GM12878 (cell line): ENCODE results near the gene CACNA2D3. TPM values are rescaled to one million over a fixed set of nuclear protein-coding genes. Genes with fewer than 3 reads are reported as not detected.

ENCODE experiments used
- ATAC-seq: fragments of 200-7000 bp; cut with Tn5 transposase; 3 replicates; pipeline ENCODE4 v1.9.1; 2020; ENCODE audit warnings: mild to moderate bottlenecking, moderate library complexity
- BruUV-seq: library from RNA; stranded (reverse); fragments of 400-500 nt; replicated peaks from 2 replicates; lab custom pipeline; 2021; lab: Mats Ljungman, UMichigan
- CTCF ChIA-PET: fragments of 300-600 bp; sonication (Branson Sonifier 250); formaldehyde crosslinking; extraction: SDS; loops from one replicate; lab custom pipeline; 2021; ENCODE audit warnings: inconsistent platforms; lab: Yijun Ruan, JAX
- POLR2A ChIA-PET: fragments of 350-600 bp; formaldehyde crosslinking; extraction: SDS; loops from one replicate; lab custom pipeline; 2021; ENCODE audit warnings: inconsistent platforms; lab: Charles Lee
- RAD21 ChIA-PET: fragments of 300-600 bp; sonication (Branson Sonifier 250); formaldehyde crosslinking; loops from one replicate; lab custom pipeline; 2023; ENCODE audit warnings: antibody characterized with exemption; ENCODE audit not compliant: unreplicated experiment; lab: Charles Lee
- SMC1A ChIA-PET: fragments of 300-600 bp; sonication (Branson Sonifier 250); formaldehyde crosslinking; loops from one replicate; lab custom pipeline; 2023; ENCODE audit not compliant: unreplicated experiment, uncharacterized antibody; lab: Charles Lee
- DNase-seq: peaks from one replicate; pipeline ENCODE4 v3.0.0-alpha.2; 2011; ENCODE audit warnings: low read depth, low spot score
- FAIRE-seq: peaks from 3 replicates; lab custom pipeline; 2011; peaks lifted over from hg19 to GRCh38; lab: Jason Lieb, UNC
- H2AFZ ChIP-seq: 2 replicates; pipeline ENCODE4 v1.6.0; 2011; ENCODE audit warnings: low read depth, low read length, control low read depth; ENCODE audit not compliant: control insufficient read depth
- H3K27ac ChIP-seq: 2 replicates; pipeline ENCODE4 v1.5.1; 2011; ENCODE audit warnings: control low read depth; ENCODE audit not compliant: control insufficient read depth, insufficient read depth
- H3K27me3 ChIP-seq, 2 experiments: replicated peaks in 1 of 2; 2 replicates each; pipeline versions ENCODE4 v1.6.0 to v1.6.1; 2011; ENCODE audit warnings: low read length in 1 of 2; ENCODE audit not compliant: control insufficient read depth in 2 of 2, insufficient read depth in 2 of 2
- H3K36me3 ChIP-seq, 2 experiments: 2 replicates each; pipeline ENCODE4 v1.5.1; 2011; ENCODE audit warnings: low read length in 1 of 2; ENCODE audit not compliant: control insufficient read depth in 2 of 2, insufficient read depth in 2 of 2
- H3K4me1 ChIP-seq: 2 replicates; pipeline ENCODE4 v1.6.1; 2011; ENCODE audit warnings: mild to moderate bottlenecking, low read length, moderate library complexity, mixed read lengths; ENCODE audit not compliant: control insufficient read depth, insufficient read depth
- H3K4me2 ChIP-seq: 2 replicates; pipeline ENCODE4 v1.6.0; 2011; ENCODE audit warnings: control low read depth; ENCODE audit not compliant: control insufficient read depth, insufficient read depth
- H3K4me3 ChIP-seq: fragments of 200-600 bp; sonication (generic); 2 replicates; pipeline ENCODE4 v1.5.1; 2016
- H3K79me2 ChIP-seq: 2 replicates; pipeline ENCODE4 v1.6.0; 2011; ENCODE audit warnings: low read length; ENCODE audit not compliant: control insufficient read depth, insufficient read depth
- H3K9ac ChIP-seq: 2 replicates; pipeline ENCODE4 v1.8.0; 2011; ENCODE audit warnings: low read length, control low read depth, mixed read lengths; ENCODE audit not compliant: control insufficient read depth, insufficient read depth
- H3K9me3 ChIP-seq: replicated peaks from 3 replicates; pipeline ENCODE4 v1.5.1; 2011; ENCODE audit warnings: mild to moderate bottlenecking, low read length; ENCODE audit not compliant: control insufficient read depth, insufficient read depth
- H4K20me1 ChIP-seq: 2 replicates; pipeline ENCODE4 v1.6.0; 2011; ENCODE audit not compliant: control insufficient read depth, insufficient read depth
- SUPT20H ChIP-seq: IDR thresholded peaks from 2 replicates; pipeline ENCODE4 v1.6.1; 2011; ENCODE audit warnings: low read depth, mild to moderate bottlenecking, low read length, moderate library complexity, borderline replicate concordance; ENCODE audit not compliant: control insufficient read depth
- ZNF24 ChIP-seq: fragments of 450-650 bp; IDR thresholded peaks from 2 replicates; pipeline ENCODE4 v1.6.1; 2017; ENCODE audit warnings: antibody characterized with exemption, mild to moderate bottlenecking
- WGBS: methylation state at CpG from one replicate; pipeline ENCODE4 v1.1.6; 2016; ENCODE audit warnings: low lambda C conversion rate; ENCODE audit not compliant: insufficient replicate concordance, insufficient coverage; ENCODE audit errors: missing lambda C conversion rate; 5-methylcytosine and 5-hydroxymethylcytosine counted together
- in situ Hi-C: fragments of 300-500 bp; cut with MboI; formaldehyde crosslinking; loops from 9 replicates; pipeline ENCODE4 v1.14.3; 2018; ENCODE audit warnings: mixed read lengths
- intact Hi-C: fragments of 100-400 bp; cut with micrococcal nuclease; formaldehyde crosslinking; loops from one replicate; pipeline ENCODE4 v1.14.2; 2022; ENCODE audit not compliant: unreplicated experiment
- polyA plus RNA-seq, 11 experiments: library from polyadenylated mRNA; depleted of rRNA in 4 of 11; unstranded in 6 of 11; stranded (reverse) in 5 of 11; fragments of >200 nt; fragmentation: Nextera tagmentation in 4 of 11; fragmentation: Illumina TruSeq in 1 of 11; extraction: Ambion mirVana in 4 of 11; extraction: Trizol in 1 of 11; gene quantifications; 1 replicate in 1 of 11; 2 replicates in 10 of 11; pipeline versions ENCODE4 v1.2.1 to v1.2.3, GENCODE V29; 2011 to 2016; ENCODE audit warnings: inconsistent platforms in 2 of 11, missing spikeins in 2 of 11, low read depth in 1 of 11
- total RNA-seq, 4 experiments: library from RNA; depleted of rRNA in 3 of 4; stranded (reverse); fragments of >200 nt in 3 of 4; fragmentation: Illumina TruSeq in 1 of 4; extraction: Trizol in 1 of 4; gene quantifications; 2 replicates each; pipeline versions ENCODE4 v1.2.1 to v1.2.3, GENCODE V29; 2013 to 2021
- TF ChIP-seq, protein P1 (sequence below): fragments of 450-650 bp; IDR thresholded peaks from 2 replicates; pipeline ENCODE4 v1.6.1; 2017; ENCODE audit warnings: mild to moderate bottlenecking, moderate library complexity

The CACNA2D3 gene
- total and polyA plus RNA-seq, 10 of the 15 experiments (the other 5 are each of a cell fraction or from before 2014, with no cell fraction given): not detected

DNA sequence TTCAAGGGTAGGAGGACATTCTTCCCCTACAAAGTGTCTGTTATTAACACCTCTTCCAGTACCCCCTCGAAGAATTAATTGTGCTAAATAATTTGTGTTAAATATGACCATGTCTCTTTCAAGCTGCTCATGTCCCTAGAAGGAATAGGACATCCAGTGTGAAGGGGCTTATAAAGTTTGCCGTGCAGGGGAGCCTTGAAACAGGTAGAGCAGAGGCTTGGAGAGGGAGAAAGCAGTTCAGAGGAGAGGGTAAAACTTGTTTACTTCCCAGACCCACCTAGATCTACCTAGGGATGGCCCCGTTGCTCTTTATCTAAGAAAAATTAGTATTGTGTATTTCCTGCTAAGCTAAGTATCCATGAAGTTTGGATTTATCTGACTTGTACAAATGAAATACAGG, 114.8 kb downstream of the CACNA2D3 start:
- ChIA-PET RAD21 (no interaction called here), POLR2A (no interaction called here), SMC1A (no interaction called here), CTCF (no interaction called here)
- no peak for ATAC-seq
- H2AFZ ChIP-seq: no peak overlapping the region
- TF ChIP-seq, protein P1, sequence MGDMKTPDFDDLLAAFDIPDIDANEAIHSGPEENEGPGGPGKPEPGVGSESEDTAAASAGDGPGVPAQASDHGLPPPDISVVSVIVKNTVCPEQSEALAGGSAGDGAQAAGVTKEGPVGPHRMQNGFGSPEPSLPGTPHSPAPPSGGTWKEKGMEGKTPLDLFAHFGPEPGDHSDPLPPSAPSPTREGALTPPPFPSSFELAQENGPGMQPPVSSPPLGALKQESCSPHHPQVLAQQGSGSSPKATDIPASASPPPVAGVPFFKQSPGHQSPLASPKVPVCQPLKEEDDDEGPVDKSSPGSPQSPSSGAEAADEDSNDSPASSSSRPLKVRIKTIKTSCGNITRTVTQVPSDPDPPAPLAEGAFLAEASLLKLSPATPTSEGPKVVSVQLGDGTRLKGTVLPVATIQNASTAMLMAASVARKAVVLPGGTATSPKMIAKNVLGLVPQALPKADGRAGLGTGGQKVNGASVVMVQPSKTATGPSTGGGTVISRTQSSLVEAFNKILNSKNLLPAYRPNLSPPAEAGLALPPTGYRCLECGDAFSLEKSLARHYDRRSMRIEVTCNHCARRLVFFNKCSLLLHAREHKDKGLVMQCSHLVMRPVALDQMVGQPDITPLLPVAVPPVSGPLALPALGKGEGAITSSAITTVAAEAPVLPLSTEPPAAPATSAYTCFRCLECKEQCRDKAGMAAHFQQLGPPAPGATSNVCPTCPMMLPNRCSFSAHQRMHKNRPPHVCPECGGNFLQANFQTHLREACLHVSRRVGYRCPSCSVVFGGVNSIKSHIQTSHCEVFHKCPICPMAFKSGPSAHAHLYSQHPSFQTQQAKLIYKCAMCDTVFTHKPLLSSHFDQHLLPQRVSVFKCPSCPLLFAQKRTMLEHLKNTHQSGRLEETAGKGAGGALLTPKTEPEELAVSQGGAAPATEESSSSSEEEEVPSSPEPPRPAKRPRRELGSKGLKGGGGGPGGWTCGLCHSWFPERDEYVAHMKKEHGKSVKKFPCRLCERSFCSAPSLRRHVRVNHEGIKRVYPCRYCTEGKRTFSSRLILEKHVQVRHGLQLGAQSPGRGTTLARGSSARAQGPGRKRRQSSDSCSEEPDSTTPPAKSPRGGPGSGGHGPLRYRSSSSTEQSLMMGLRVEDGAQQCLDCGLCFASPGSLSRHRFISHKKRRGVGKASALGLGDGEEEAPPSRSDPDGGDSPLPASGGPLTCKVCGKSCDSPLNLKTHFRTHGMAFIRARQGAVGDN: no peak
- no peak for TF ChIP-seq SUPT20H
- TF ChIP-seq ZNF24: no peak
- 5% methylated on average over 3 of the region's 3 CpGs for WGBS
- H3K4me2 ChIP-seq: no peak overlapping the region
- no peak overlapping the region for H3K9ac ChIP-seq
- H3K4me1 ChIP-seq: no peaks in the 10 kb centered on the region
- no peak overlapping the region for H3K4me3 ChIP-seq
- no peaks in the 10 kb centered on the region for H4K20me1 ChIP-seq
- no TSS peak for BruUV-seq
- in situ Hi-C loops: no loop called here
- H3K27me3 ChIP-seq: no peaks in the 10 kb centered on the region; a peak in 1 of 4 replicates
- H3K27ac ChIP-seq: no peak overlapping the region
- DNase-seq: no peak
- intact Hi-C loops: no loop called here
- H3K36me3 ChIP-seq: no peaks in the 10 kb centered on the region
- no peaks in the 10 kb centered on the region for H3K79me2 ChIP-seq
- FAIRE-seq: no peak
- no peaks in the 10 kb centered on the region for H3K9me3 ChIP-seq
